Left cardiac atrium (tissue), 4 donors: ENCODE measurements around the gene OR10A6. TPM values are rescaled to one million over a fixed set of nuclear protein-coding genes. Genes with fewer than 3 reads are reported as not detected.

Source experiments
- ATAC-seq, 2 donors: fragments of 200-7000 bp; cut with Tn5 transposase; one replicate each; pipeline ENCODE4 v1.9.1; 2020; ENCODE audit warnings: mild to moderate bottlenecking in 2 of 2, moderate library complexity in 2 of 2
- DNase-seq: peaks from one replicate; pipeline ENCODE4 v3.0.0-alpha.2; 2020
- intact Hi-C, 2 donors: fragments of 100-400 bp; cut with DNase I; formaldehyde crosslinking; loops; one replicate each; pipeline versions ENCODE4 v1.14.1 to v1.15.1; 2022 to 2023
- long read RNA-seq: library from polyadenylated mRNA; unstranded; transcript quantifications from one replicate; pipeline ENCODE4 v2.0.0, GENCODE V29; 2021
- total RNA-seq, 2 donors: library from RNA; stranded (reverse); fragmentation: NEBNext Ultra II Directional; extraction: Animal tissue kit (Norgen Biotek cat#: 25700); gene quantifications; one replicate each; pipeline ENCODE4 v1.2.1, GENCODE V29; 2021
- donor health status: DM: no; HTN: yes; CAD: no.
- donor health status: DM: no; HTN: yes; CAD: no; lungs with severe emphysema.
- donor health status: DM: yes; HTN: yes; CAD: no.
- donor health status: Dilated cardiomyopathy.

The OR10A6 gene, protein sequence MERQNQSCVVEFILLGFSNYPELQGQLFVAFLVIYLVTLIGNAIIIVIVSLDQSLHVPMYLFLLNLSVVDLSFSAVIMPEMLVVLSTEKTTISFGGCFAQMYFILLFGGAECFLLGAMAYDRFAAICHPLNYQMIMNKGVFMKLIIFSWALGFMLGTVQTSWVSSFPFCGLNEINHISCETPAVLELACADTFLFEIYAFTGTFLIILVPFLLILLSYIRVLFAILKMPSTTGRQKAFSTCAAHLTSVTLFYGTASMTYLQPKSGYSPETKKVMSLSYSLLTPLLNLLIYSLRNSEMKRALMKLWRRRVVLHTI
- total RNA-seq, result not detected
- long read RNA-seq, result 0 reads

DNA sequence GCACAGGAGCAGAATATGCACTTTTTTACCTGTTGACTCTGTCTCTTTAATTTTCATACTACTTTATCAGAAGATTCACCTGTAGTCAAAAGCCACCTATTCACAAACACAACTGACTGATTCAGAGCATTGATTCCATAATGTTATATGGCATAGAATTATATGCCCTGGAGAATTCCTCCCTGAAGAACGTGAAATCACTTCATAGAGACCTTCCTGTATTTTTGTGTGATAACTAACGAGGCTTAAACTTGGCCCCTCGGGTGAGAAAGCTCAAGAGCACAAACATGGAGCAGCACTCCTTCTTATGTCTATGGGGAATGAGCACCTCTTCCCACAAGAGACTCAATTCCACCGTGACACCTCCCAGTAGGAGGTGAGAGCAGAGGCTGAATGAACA, at the start of gene OR10A6:
Gene OR10A6, minus strand, starts transcription at position 101 of the 400 bp plus-strand sequence. CDS start 2,606 bp downstream, outside the sequence.
- DNase-seq (no peak), ATAC-seq (no peak)
- intact Hi-C loops, result no loop called here

DNA sequence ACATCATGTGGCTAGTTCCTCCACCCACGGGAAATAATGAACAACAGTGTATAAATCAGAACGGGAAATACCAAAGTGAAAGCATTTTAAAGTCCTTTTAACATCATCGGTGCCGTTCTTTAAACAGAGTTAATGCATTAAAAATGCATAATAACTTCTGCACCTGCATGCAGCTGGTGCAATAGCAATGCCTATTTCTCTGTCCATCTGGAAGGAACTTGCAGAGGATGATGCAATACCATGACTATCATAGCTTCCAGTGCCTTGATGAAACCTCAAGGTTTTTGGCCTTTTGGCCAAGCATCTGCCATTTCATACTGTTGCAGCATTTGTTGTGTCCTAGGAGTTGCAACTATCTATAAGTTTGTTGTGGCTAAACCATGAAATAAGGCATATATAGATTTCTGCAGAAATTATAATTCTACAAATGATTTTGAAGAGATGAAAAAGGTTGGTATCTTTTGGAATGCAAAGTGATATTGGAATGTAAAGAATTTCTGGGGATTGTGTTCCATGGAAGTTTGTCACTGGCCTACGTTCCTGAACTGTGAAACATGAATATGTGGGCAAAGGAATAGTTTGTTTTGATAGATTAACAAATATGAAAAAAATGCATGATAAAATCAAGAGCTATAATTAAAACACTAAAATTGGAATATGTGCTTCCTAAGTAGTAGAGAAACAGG, 46.3 kb upstream of the OR10A6 start:
- DNase-seq (no peak), ATAC-seq (no peak)
- intact Hi-C loops, result no loop called here

DNA sequence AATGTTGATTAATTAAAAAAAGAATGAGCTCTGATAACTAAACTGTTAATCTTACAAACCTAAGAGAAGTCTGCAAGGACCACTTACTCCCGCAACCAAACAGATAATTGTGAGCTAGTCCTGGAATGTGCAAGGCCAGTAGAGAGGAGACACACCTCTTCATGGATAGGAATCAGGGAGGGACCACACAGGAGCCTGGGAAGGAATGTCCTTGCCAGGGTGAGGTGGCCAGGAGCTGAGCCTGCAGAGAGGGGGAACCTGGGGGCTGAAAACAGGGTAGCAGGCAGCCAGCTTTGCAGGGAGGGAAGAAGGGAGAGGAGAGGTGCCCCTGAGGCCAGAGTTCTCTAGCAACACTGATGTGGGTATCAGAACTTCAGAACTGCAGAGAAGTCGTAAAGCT, 43.6 kb upstream of the OR10A6 start:
- no peak for DNase-seq
- ATAC-seq, result no peak
- intact Hi-C loops, result no loop called here

DNA sequence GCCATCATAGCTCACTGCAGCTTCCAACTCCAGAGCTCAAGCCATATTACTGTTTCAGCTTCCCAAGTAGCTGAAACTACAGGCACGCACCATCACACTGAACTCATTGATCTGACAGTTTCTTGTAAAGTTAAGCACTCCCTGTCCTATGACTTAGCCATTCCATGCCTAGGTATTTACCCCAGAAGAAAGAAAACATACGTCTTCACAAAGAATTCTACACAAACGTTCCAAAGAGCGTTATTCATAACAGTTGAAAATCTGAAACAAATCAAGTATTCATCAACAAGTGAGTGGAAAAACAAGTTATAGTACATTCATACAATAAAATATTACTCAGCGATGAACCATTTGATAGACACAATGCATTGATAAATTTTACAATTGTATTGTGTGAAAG, 41.9 kb upstream of the OR10A6 start:
- ATAC-seq (no peak), DNase-seq (no peak)
- intact Hi-C loops, result no loop called here

DNA sequence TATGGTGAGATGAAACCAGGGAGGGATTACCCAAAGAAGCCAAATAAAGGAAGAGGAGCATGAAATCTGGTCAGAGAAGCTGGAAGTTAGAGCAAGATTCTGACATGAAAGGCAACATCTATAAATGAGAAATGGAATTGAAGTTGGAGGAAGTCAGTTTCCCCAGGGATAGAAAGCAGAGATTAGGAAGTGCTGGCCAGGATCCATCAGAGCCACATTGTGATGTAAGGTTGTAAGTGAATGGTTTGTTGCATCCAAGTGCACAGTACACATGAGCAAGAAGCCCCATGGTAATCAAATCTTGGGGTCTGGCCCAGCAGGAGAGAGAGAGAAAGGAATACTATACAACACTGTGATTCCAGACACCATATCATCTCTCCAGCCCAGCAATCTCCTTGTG, 40.8 kb upstream of the OR10A6 start:
- DNase-seq (no peak), ATAC-seq (no peak)
- intact Hi-C loops, result no loop called here

DNA sequence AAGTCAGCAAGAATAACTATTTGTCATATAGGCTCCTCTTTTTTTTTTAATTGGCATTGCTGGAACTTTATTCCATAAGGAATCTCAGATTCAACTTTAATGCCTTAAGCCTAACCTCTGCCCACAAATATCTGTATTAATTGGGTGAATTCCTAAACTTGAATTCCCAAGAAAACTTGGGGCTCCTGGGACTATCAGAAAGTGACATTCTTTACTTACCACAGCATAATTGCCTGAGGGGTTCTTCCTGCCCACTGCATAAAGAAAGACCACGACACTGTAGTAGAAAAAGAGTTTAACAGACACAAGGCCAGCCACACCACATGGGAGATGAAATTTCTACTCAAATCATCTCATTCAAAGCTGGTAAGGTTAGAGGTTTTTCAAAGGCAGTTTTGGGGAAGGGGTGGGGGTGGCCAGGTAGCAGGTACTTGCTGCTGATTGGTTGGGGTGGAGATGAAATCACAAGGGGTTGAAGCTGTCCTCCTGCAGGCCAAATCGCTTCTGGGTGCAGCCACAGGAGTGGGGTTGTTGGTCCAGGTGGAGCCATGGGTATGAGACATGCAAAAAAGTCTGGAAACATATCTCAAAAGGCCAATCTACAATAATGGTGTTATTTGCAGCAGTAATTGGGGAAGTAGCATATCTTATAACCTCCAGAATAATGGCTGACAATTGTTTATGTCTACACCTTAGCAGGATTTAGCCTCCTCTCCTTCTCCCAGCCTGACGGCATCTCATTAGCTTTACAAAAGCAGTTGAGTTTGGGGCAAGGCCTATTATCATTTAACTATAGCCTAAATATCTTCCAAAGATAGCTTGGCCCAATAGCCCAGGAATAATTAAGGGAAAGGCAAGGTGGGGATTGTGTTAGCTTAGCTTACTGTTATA, 38.9 kb upstream of the OR10A6 start:
- no peak for ATAC-seq
- no peak for DNase-seq

DNA sequence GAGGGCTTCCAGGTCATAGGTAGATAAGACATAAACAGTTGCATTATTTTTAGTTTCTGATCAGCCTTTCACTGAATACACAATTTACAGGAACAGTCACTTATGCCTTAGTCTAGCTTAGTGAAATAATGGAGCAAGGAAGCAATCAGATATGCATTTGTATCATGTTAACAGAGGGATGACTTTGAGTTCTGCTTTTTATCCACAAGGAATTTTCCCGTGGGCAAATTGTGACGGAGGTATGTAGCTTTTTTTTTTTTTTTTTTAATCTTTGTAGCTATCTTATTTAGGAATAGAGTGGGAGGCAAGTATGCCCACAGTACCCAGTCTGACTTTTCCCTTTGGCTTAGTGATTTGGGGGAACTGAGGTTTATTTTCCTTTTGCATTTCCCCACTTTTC, 37.6 kb upstream of the OR10A6 start:
- no peak for ATAC-seq
- intact Hi-C loops, result no loop called here

More for the DNA sequence above, 38.9 kb upstream of the OR10A6 start:
- intact Hi-C loops, result no loop called here

DNA sequence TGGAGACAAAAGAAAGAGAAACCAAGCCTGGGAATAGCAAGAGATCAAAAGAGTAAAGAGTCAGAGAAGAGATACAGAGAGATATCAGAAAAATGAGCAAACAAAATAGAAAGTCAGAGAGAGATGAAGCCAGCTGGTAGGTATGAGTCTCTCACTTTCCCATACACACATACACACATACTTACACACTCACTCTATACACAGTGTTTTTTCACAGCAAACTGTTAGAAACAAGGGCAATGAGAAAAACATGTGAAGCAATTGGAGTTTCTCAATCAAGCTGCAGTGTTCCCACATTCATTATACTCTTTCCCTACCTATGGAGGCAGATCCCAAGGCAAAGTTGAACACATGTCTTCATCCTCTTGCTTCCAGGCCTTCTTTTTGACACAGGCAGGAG, 36.8 kb upstream of the OR10A6 start:
- intact Hi-C loops, result no loop called here
- ATAC-seq (no peak), DNase-seq (no peak)

More for the DNA sequence above, 37.6 kb upstream of the OR10A6 start:
- no peak for DNase-seq

DNA sequence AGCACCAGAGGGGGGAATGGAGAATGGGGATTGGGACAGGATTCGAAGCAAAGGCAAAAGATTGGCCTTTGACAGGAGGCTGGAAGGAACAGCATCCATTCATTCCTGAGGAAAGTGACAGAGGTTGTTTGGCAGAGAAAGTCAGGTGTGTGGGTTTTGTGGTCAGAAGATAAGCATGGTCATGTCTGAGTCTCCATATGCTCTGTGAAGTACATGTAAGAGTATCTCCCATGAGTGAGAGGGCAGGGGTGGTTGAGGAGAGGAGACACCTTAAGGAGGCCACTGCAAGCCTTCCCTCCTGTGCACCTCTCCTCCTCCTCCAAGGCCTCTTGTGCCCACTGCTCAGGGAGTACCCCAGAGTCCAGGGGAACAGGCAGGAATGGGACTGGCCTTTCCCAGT, 36.0 kb upstream of the OR10A6 start:
- no peak for DNase-seq
- intact Hi-C loops, result no loop called here
- no peak for ATAC-seq

DNA sequence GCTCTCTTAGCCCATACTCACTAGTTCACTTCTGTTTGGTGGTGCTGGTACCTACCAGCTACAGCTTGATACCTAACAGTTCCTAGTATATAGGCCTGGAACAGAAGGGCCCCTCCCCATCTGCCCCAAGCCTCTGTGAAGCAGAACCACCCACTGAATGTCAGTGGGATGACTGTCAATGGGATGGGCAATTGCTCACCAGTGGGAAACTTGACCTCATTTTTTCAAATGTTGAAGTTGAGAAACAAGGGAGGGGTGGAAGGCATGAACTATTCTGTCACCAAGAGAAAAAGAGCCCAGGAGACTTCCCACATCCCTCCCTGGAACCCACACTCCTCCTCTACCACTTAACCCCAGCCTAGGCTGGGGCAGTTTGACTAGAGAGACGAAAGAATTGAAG, 34.3 kb upstream of the OR10A6 start, which contains the start of gene NLRP10:
Gene NLRP10, minus strand, starts transcription at position 62 of the 400 bp plus-strand sequence. CDS start 1,952 bp downstream, outside the sequence.
- ATAC-seq, result no peak
- intact Hi-C loops, result no loop called here

DNA sequence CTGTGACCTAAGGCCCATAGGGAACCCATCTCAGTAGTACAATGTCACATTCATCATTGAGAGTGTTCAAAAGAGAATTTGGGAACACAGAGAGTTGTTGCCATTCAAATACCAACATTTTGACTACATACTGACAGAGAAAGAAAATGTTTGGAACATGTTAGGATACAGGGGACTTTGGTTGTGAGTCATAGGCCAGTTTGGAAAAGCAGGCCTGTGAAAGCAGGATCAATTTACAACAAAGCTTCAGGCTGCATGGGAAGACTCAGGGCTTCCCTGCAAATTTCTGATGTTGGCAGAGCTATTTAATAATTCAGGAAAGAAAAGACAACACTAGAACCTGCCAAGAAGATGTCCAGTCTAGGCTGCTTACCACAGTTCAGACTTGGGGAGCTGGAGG, 33.8 kb upstream of the OR10A6 start:
- DNase-seq, result no peak

More for the DNA sequence above, 34.3 kb upstream of the OR10A6 start, which contains the start of gene NLRP10:
- no peak for DNase-seq

DNA sequence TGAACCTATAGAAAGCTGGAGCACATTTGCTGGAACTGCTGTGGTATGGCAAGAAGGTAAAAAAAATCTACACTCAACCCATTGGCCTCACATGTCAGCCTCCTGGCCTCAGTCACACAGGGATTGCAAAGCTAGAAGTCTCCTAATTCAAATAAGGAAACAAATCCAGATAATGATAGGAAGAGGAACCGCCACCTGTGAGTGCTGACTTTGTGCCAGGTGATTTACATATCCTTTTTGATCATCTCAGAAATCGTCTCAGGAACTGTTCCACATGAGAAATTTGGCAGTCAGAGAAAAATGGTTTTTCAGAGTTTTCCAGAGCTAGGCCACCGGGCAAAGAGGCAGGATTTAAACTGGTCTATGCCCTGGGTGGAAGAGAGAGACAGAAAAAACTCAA, 33.2 kb upstream of the OR10A6 start:
- DNase-seq (no peak), ATAC-seq (no peak)
- intact Hi-C loops, result no loop called here

More for the DNA sequence above, 33.8 kb upstream of the OR10A6 start:
- intact Hi-C loops, result no loop called here
- ATAC-seq, result no peak

DNA sequence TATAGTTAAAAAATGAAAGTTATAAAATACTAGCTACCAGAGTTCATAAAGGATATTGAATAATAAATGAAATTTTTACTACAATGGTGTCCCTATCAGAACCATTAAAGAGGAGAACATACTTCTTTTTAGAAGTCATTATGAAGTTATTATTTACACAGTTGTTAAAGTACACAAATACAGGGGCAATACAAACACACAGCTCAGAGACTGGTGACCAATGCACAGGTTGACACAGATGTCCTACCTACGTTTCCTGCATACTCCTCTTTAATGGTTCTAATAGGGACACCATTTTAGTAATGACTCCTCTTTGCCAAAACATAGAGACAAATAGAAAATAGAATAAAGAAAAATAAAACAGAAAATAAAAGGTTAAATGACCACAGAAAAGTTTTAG, 24.1 kb upstream of the OR10A6 start:
- intact Hi-C loops, result no loop called here
- DNase-seq (no peak), ATAC-seq (no peak)

DNA sequence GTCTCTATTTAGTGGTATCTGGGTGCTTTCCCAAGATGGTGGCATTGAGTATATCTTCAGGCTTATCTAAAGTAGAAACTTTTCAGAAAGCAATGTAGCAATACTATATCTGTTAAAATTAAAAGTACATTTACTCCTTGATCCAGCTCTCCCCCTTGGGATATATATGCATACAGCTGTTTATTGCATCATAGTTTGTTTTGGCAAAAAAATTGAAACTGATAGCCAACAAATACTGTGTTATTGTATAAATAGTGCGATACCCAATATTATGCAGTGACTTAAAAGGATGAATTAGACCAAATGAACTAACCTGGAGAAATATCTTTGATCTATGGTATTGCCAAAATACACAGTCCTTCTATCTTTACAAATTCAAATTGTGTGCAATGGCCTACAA, 18.9 kb upstream of the OR10A6 start:
- intact Hi-C loops, result no loop called here
- no peak for ATAC-seq
- no peak for DNase-seq

DNA sequence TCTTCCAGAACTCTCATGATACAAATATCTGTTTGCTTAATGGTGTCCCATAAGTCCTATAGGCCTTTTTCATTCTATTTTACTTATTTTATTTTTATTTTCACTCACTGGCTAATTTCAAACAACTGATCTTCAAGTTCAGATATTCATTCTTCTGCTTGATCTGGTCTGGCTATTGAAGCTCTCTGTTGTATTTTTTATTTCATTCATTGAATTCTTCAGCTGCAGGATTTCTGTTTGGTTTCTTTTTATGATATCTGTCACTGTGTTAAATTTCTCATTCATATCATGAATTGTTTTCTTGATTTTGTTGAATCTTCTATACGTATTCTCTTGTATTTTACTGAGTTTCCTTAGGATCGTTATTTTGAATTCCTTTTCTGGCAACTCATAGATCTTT, 13.1 kb upstream of the OR10A6 start:
- intact Hi-C loops, result no loop called here
- DNase-seq, result no peak
- no peak for ATAC-seq

DNA sequence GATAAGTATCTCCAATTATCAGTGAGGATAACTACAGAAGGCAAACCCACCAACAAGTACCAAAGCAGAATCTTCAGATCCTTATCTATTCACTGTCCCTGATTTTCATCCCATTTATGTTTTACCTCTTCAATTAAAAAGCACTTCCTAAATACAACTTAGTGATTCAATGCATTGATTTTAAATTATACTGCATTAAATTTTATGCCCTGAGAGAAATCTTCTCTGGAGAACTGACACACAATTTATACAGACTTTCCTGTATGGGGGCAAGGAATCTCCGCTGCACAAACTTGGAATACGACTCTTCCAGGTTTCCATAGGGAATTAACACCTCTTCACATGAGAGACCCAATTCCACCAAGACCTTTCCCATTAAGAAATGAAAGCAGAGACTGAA, 10.5 kb upstream of the OR10A6 start, which contains the start of gene OR10A3:
Gene OR10A3, minus strand, starts transcription at position 101 of the 400 bp plus-strand sequence. CDS start 2,188 bp downstream, outside the sequence.
- ATAC-seq (no peak), DNase-seq (no peak)
- intact Hi-C loops, result no loop called here

DNA sequence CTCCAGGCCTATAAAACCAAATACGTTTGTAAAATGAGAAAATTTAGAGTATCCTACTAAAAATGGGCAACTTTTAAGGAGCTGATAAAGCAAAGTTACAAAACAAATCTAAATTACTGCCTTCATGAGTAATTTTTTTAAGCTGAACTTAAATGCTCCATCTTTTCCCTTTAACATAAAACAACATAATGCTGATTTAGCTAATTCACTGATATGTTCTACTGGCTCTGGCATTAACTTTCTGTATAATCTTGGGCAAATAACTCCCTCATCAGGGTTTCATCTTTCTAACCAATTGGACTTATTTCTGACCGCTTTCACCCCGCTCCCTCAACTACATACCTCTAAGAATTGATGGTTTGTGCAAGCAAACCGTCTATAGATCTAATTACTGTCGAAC, 10.1 kb upstream of the OR10A6 start:
- ATAC-seq (no peak), DNase-seq (no peak)
- intact Hi-C loops, result no loop called here

DNA sequence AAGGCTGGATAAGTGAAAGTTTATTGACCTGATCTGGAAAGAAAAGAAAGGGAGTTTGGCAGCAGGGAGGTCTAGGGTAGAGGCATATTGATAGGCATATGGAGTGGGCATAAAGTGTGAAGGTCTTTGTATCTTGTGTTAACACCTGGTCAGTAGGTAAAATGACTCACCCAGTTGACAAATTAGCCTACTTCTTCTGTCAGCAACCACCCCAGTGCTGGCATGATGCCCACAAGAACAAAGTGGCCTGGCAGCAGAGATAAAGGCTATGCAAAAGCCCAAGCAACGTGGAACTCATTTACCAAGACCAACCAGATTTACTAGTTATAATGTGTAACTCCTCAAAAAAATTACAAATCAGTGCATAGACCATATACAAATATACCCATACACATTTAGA, 5.5 kb upstream of the OR10A6 start:
- no peak for DNase-seq
- intact Hi-C loops, result no loop called here
- ATAC-seq, result no peak

DNA sequence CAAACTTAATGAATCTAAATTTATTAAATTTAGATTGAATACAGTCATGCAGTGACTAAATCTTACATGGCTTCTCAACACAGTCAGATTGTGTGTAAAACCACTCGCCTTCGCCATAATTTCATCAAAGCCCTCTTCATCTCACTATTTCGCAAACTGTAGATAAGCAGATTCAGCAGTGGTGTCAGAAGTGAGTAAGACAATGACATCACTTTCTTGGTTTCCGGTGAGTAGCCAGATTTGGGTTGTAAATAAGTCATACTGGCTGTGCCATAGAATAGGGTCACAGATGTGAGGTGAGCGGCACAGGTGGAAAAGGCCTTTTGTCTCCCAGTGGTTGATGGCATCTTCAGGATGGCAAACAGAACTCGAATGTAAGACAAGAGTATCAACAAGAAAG, 3.4 kb downstream of the OR10A6 start:
- no peak for ATAC-seq
- DNase-seq, result no peak
- intact Hi-C loops, result no loop called here

DNA sequence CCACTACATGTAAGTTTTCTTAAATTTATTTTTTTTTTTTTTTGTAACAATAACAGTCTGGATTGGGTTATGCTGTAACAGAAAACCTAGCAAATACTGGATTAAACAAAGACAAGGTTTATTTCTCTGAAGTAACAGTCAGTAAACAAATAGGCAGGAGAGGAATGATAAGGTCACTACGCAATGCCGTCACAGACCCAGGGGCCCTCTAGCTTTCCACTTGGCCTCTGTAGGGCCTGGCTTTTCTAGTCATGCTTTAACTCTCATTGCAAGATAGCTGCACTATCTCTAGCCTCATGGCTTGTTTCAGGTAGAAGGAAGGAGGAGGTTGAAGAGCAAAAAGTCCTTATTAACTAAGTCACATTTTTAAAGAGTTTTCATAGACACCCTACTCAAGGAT, 6.5 kb downstream of the OR10A6 start:
- intact Hi-C loops, result no loop called here
- ATAC-seq (no peak), DNase-seq (no peak)
